Fibroblast of lung (primary cell): ENCODE data around the gene SYNE1. TPM values are rescaled to one million over a fixed set of nuclear protein-coding genes. Genes with fewer than 3 reads are reported as not detected.
"Not testable (repeated sequence)": the region's sequence is repeated elsewhere in the genome, so short reads cannot be mapped to it uniquely, and the experiment has no call there.

Source experiments
- DNase-seq, 2 donors: peaks; one replicate each; pipeline versions ENCODE4 v3.0.0 to v3.0.0-alpha.2; 2010; ENCODE audit warnings: low read depth in 2 of 2
- H2AFZ ChIP-seq: 2 replicates; pipeline ENCODE4 v1.5.1; 2012; ENCODE audit warnings: low read length, control low read depth, inconsistent platforms
- H3K27ac ChIP-seq: 2 replicates; pipeline ENCODE4 v1.5.1; 2011; ENCODE audit warnings: low read length, control low read depth; ENCODE audit not compliant: insufficient read depth
- H3K27me3 ChIP-seq: 2 replicates; pipeline ENCODE4 v1.5.1; 2011; ENCODE audit warnings: mild to moderate bottlenecking, low read length; ENCODE audit not compliant: control insufficient read depth, insufficient read depth
- H3K36me3 ChIP-seq: 2 replicates; pipeline ENCODE4 v1.5.1; 2011; ENCODE audit warnings: low read length; ENCODE audit not compliant: control insufficient read depth, insufficient read depth
- H3K4me1 ChIP-seq: 2 replicates; pipeline ENCODE4 v1.5.1; 2011; ENCODE audit warnings: low read length; ENCODE audit not compliant: control insufficient read depth, insufficient read depth; ENCODE audit errors: extremely low read depth
- H3K4me2 ChIP-seq: 2 replicates; pipeline ENCODE4 v1.5.1; 2011; ENCODE audit warnings: low read length, control low read depth; ENCODE audit not compliant: insufficient read depth; ENCODE audit errors: extremely low read depth
- H3K4me3 ChIP-seq, 4 experiments: fragments of 200-600 bp in 1 of 4; sonication (generic) in 1 of 4; replicated peaks in 1 of 4; 2 replicates each; pipeline ENCODE4 v1.5.1; 2011 to 2016; ENCODE audit warnings: low read length in 4 of 4, low read depth in 3 of 4, mild to moderate bottlenecking in 3 of 4, control low read depth in 2 of 4, inconsistent platforms in 1 of 4, mixed read lengths in 1 of 4; ENCODE audit not compliant: insufficient read depth in 1 of 4; ENCODE audit errors: control extremely low read depth in 1 of 4
- H3K79me2 ChIP-seq: 2 replicates; pipeline ENCODE4 v1.5.1; 2012; ENCODE audit warnings: mild to moderate bottlenecking, low read length, inconsistent platforms; ENCODE audit not compliant: control insufficient read depth, insufficient read depth
- H3K9ac ChIP-seq: 2 replicates; pipeline ENCODE4 v1.5.1; 2011; ENCODE audit warnings: mild to moderate bottlenecking, low read length, control low read depth; ENCODE audit not compliant: insufficient read depth
- H3K9me3 ChIP-seq: 2 replicates; pipeline ENCODE4 v1.5.1; 2012; ENCODE audit warnings: low read depth, low read length; ENCODE audit not compliant: control insufficient read depth, insufficient read depth
- H4K20me1 ChIP-seq: 2 replicates; pipeline ENCODE4 v1.5.1; 2011; ENCODE audit warnings: low read length; ENCODE audit not compliant: control insufficient read depth, insufficient read depth; ENCODE audit errors: extremely low read depth
- EZH2 ChIP-seq: IDR thresholded peaks from 2 replicates; pipeline ENCODE4 v1.5.1; 2012; ENCODE audit warnings: low read length, control low read depth, mild to moderate bottlenecking; ENCODE audit errors: missing control alignments
- polyA plus RNA-seq, 2 donors: library from polyadenylated mRNA; depleted of rRNA in 1 of 2; stranded (reverse) in 1 of 2; unstranded in 1 of 2; fragments of >200 nt; gene quantifications; 2 replicates each; pipeline ENCODE4 v1.2.1, GENCODE V29; 2011 to 2012; ENCODE audit warnings: missing spikeins in 1 of 2
- total RNA-seq: library from RNA; depleted of rRNA; stranded (reverse); fragments of >200 nt; gene quantifications from 2 replicates; pipeline ENCODE4 v1.2.1, GENCODE V29; 2014
- TF ChIP-seq, protein P1 (sequence below), 2 donors: IDR thresholded peaks in 1 of 2; conservative IDR thresholded peaks in 1 of 2; 1 replicate in 1 of 2; 2 replicates in 1 of 2; pipeline ENCODE4 v1.5.1; 2011 to 2012; ENCODE audit warnings: low read length in 2 of 2, control low read depth in 1 of 2, inconsistent platforms in 1 of 2, low read depth in 1 of 2, mild to moderate bottlenecking in 1 of 2

The SYNE1 gene
- total and polyA plus RNA-seq, 2 donors (not counting 1 experiment from before 2014, with no cell fraction given): 21.7 to 219 TPM

- no peak for DNase-seq
- Histone ChIP-seq H3K4me1 (no peaks in the 10 kb centered on the region), H3K79me2 (no peaks in the 10 kb centered on the region), H2AFZ (no peak overlapping the region), H4K20me1 (no peaks in the 10 kb centered on the region), H3K4me2 (no peak overlapping the region), H3K36me3 (no peaks in the 10 kb centered on the region), H3K27me3 (no peaks in the 10 kb centered on the region), H3K9ac (no peak overlapping the region), H3K9me3 (no peaks in the 10 kb centered on the region), H3K27ac (no peak overlapping the region), H3K4me3 (no peak overlapping the region)
- TF ChIP-seq, protein P1, sequence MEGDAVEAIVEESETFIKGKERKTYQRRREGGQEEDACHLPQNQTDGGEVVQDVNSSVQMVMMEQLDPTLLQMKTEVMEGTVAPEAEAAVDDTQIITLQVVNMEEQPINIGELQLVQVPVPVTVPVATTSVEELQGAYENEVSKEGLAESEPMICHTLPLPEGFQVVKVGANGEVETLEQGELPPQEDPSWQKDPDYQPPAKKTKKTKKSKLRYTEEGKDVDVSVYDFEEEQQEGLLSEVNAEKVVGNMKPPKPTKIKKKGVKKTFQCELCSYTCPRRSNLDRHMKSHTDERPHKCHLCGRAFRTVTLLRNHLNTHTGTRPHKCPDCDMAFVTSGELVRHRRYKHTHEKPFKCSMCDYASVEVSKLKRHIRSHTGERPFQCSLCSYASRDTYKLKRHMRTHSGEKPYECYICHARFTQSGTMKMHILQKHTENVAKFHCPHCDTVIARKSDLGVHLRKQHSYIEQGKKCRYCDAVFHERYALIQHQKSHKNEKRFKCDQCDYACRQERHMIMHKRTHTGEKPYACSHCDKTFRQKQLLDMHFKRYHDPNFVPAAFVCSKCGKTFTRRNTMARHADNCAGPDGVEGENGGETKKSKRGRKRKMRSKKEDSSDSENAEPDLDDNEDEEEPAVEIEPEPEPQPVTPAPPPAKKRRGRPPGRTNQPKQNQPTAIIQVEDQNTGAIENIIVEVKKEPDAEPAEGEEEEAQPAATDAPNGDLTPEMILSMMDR (conservative IDR thresholded peaks at IDR 0.05 in 1 of 2, IDR thresholded peaks at IDR 0.05 in 1 of 2; ENCODE audit: low read depth in 1 of 2, low read length in 2 of 2): no peak
Observed at GRCh38 chr6:152532556-152533422, 104.4 kb downstream of the SYNE1 start.

DNA sequence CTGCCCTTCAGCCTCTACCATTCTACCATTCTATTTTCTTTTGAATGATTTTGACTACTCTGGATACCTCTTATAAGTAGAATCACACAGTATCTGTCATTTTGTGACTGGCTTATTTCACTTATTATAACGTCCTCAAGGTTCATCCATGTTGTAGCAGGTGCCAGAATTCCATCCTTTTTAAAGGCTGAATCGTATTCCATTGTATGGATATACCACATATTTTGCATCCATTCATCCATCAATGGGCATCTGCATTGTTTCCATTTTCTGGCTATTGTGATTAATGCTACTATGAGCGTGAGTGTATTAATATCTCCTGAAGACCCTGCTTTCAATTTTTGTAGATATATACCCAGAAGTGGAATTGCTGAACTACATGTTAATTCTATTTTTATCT, 105.5 kb downstream of the SYNE1 start:
- Histone ChIP-seq H3K4me1 (no peaks in the 10 kb centered on the region), H3K27me3 (no peaks in the 10 kb centered on the region)
- DNase-seq: no peak

DNA sequence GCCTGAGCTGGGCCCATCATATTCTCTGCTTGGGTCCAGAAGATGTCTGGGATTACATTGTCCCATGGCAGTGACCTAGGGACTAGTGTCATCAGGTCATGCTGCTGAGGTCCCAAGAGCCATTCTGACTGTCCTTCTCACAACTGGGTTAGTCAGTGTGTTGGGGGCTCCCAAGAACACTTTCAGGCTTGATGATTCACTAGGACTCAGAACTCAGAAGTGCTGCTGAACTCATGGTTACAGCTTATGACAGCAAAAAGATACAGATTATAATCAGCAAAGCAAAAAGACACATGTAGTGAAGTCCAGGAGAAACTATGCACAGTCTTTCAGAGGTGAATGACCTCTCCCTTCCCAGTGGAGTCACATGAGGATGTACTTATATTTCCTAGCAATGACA, 107.8 kb downstream of the SYNE1 start:
- Histone ChIP-seq H3K27ac (no peak overlapping the region), H4K20me1 (no peaks in the 10 kb centered on the region), H3K4me2 (no peak overlapping the region), H3K4me1 (no peaks in the 10 kb centered on the region), H3K9me3 (no peaks in the 10 kb centered on the region), H3K79me2 (no peaks in the 10 kb centered on the region), H3K27me3 (no peaks in the 10 kb centered on the region), H3K4me3 (no peak overlapping the region), H2AFZ (no peak overlapping the region), H3K36me3 (no peaks in the 10 kb centered on the region), H3K9ac (no peak overlapping the region)
- TF ChIP-seq EZH2: no peak
- TF ChIP-seq, protein P1 (conservative IDR thresholded peaks at IDR 0.05 in 1 of 2, IDR thresholded peaks at IDR 0.05 in 1 of 2; ENCODE audit: low read depth in 1 of 2, low read length in 2 of 2): no peak
- DNase-seq: no peak

More for the DNA sequence above, 105.5 kb downstream of the SYNE1 start:
- H3K9ac ChIP-seq: no peak overlapping the region
- H3K36me3 ChIP-seq: no peaks in the 10 kb centered on the region
- H2AFZ ChIP-seq: no peak overlapping the region
- no peak overlapping the region for H3K27ac ChIP-seq
- no peaks in the 10 kb centered on the region for H4K20me1 ChIP-seq
- H3K79me2 ChIP-seq: no peaks in the 10 kb centered on the region
- H3K4me2 ChIP-seq: no peak overlapping the region
- no peak overlapping the region for H3K4me3 ChIP-seq
- H3K9me3 ChIP-seq: no peaks in the 10 kb centered on the region
- TF ChIP-seq EZH2: no peak
- TF ChIP-seq, protein P1 (conservative IDR thresholded peaks at IDR 0.05 in 1 of 2, IDR thresholded peaks at IDR 0.05 in 1 of 2; ENCODE audit: low read depth in 1 of 2, low read length in 2 of 2): no peak

DNA sequence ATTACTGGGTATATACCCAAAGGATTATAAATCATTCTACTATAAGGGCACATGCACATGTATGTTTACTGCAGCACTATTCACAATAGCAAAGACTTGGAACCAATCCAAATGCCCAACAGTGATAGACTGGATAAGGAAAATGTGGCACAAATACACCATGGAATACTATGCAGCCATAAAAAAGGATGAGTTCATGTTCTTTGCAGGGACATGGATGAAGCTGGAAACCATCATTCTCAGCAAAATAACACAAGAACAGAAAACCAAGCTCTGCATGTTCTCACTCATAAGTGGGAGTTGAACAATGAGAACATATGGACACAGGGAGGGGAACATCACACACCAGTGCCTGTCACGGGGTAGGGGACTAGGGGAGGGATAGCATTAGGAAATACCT, 123.0 kb downstream of the SYNE1 start:
- not testable (repeated sequence) for H3K79me2 ChIP-seq, H3K4me2 ChIP-seq, H2AFZ ChIP-seq, H4K20me1 ChIP-seq, H3K4me1 ChIP-seq, H3K9me3 ChIP-seq, H3K27me3 ChIP-seq, H3K36me3 ChIP-seq, H3K27ac ChIP-seq, DNase-seq, H3K4me3 ChIP-seq, H3K9ac ChIP-seq
